ENCODE measurements around the gene CAMK1D.

GRCh38 chr10:12466704-12467305, 117.5 kb downstream of the CAMK1D start:
- TF ChIP-seq EP300 (IDR thresholded peaks at IDR 0.05; ENCODE audit: borderline replicate concordance in 1 of 2, control insufficient read depth in 1 of 2, low read depth in 2 of 2, low read length in 2 of 2) (no peak), CTCF (IDR thresholded peaks at IDR 0.05 in 2 of 3, conservative IDR thresholded peaks at IDR 0.05 in 1 of 3; ENCODE audit: control insufficient read depth in 2 of 3, extremely low read depth in 1 of 3, insufficient read depth in 1 of 3, low read depth in 3 of 3, low read length in 3 of 3) (no peak; a peak in 2 of 6 replicates), YY1 (IDR thresholded peaks at IDR 0.05; ENCODE audit: low read depth, low read length) (no peak), ZBTB40 (IDR thresholded peaks at IDR 0.05; ENCODE audit: borderline replicate concordance) (no peak), SP1 (IDR thresholded peaks at IDR 0.05; ENCODE audit: low read depth, low read length) (no peak), KAT2A (conservative IDR thresholded peaks at IDR 0.05; ENCODE audit: control insufficient read depth, low read depth, low read length) (no peak), TBL1XR1 (IDR thresholded peaks at IDR 0.05; ENCODE audit: low read depth, low read length) (no peak), ZNF274 (IDR thresholded peaks at IDR 0.05; ENCODE audit: insufficient read depth, insufficient read length) (no peak), TAF1 (IDR thresholded peaks at IDR 0.05; ENCODE audit: borderline replicate concordance, low read depth, low read length) (no peak), NR2C2 (IDR thresholded peaks at IDR 0.05; ENCODE audit: borderline replicate concordance, control insufficient read depth, insufficient read length, low read depth) (no peak)

Measured in GM12878 (cell line).